ENCODE measurements around the gene RAMACL. TPM values are rescaled to one million over a fixed set of nuclear protein-coding genes. Genes with fewer than 3 reads are reported as not detected.
"Not testable (repeated sequence)": the region's sequence is repeated elsewhere in the genome, so short reads cannot be mapped to it uniquely, and the experiment has no call there.

The RAMACL gene
- polyA plus RNA-seq, 6 donors from 2014 or later, result 0.23 to 0.65 (median 0.52) TPM; not detected in 1

- H3K27me3 Mint-ChIP-seq, result no peaks in the 10 kb centered on the region
- ATAC-seq (ENCODE audit: low read depth in 2 of 2), result no peak
- peaks cover 4 to 6% (median 5%) of the 10 kb centered on the region in 3 donors for H3K4me1 Mint-ChIP-seq
- no peak for DNase-seq
- peaks cover 0 to 2% (median 0%) of the 10 kb centered on the region in 7 donors for H3K9me3 Mint-ChIP-seq
- H3K27ac Mint-ChIP-seq, result no peak overlapping the region
- H3K36me3 Mint-ChIP-seq, result no peaks in the 10 kb centered on the region
- peak overlapping the region in 1 of 8 donors; percentile 24 for H3K4me3 Mint-ChIP-seq
Measured at GRCh38 chr6:166546653-166547052, 39.8 kb downstream of the RAMACL start.

- ATAC-seq (ENCODE audit: low read depth in 2 of 2) (no peak), DNase-seq (no peak)
- H3K36me3 Mint-ChIP-seq, result no peaks in the 10 kb centered on the region
- peak overlapping the region in 1 of 6 donors; percentile 17 for H3K27ac Mint-ChIP-seq
- peaks cover 10 to 17% (median 16%) of the 10 kb centered on the region in 3 donors for H3K4me1 Mint-ChIP-seq
- H3K27me3 Mint-ChIP-seq, result no peaks in the 10 kb centered on the region
- peak overlapping the region in 1 of 8 donors; percentile 50 for H3K4me3 Mint-ChIP-seq
- peaks cover 0 to 2% (median 0%) of the 10 kb centered on the region in 7 donors for H3K9me3 Mint-ChIP-seq
Measured at GRCh38 chr6:166545156-166546034, 41.1 kb downstream of the RAMACL start.

GRCh38 chr6:166544296-166544605 lies 42.2 kb downstream of the RAMACL start:
- DNase-seq (no peak), ATAC-seq (ENCODE audit: low read depth in 2 of 2) (no peak)
- H3K9me3 Mint-ChIP-seq, result peaks cover 0 to 2% (median 0%) of the 10 kb centered on the region in 7 donors
- H3K36me3 Mint-ChIP-seq, result no peaks in the 10 kb centered on the region
- no peak overlapping the region for H3K4me3 Mint-ChIP-seq
- peaks cover 10 to 22% (median 16%) of the 10 kb centered on the region in 3 donors for H3K4me1 Mint-ChIP-seq
- H3K27ac Mint-ChIP-seq, result no peak overlapping the region
- H3K27me3 Mint-ChIP-seq, result no peaks in the 10 kb centered on the region

- H3K4me3 Mint-ChIP-seq, result no peak overlapping the region
- peaks cover 10 to 22% (median 16%) of the 10 kb centered on the region in 3 donors for H3K4me1 Mint-ChIP-seq
- no peak overlapping the region for H3K27ac Mint-ChIP-seq
- DNase-seq (no peak), ATAC-seq (ENCODE audit: low read depth in 2 of 2) (no peak)
- no peaks in the 10 kb centered on the region for H3K36me3 Mint-ChIP-seq
- H3K9me3 Mint-ChIP-seq, result peaks cover 0 to 2% (median 0%) of the 10 kb centered on the region in 7 donors
- no peaks in the 10 kb centered on the region for H3K27me3 Mint-ChIP-seq
Measured at GRCh38 chr6:166543603-166544295, 42.7 kb downstream of the RAMACL start.

- no peak for ATAC-seq (ENCODE audit: low read depth in 2 of 2)
- H3K4me1 Mint-ChIP-seq, result peaks cover 10 to 22% (median 16%) of the 10 kb centered on the region in 3 donors
- no peaks in the 10 kb centered on the region for H3K27me3 Mint-ChIP-seq
- no peak for DNase-seq
- peaks cover 0 to 2% (median 0%) of the 10 kb centered on the region in 7 donors for H3K9me3 Mint-ChIP-seq
- peak overlapping the region in 1 of 6 donors; percentile 48 for H3K27ac Mint-ChIP-seq
- H3K36me3 Mint-ChIP-seq, result no peaks in the 10 kb centered on the region
- H3K4me3 Mint-ChIP-seq, result no peak overlapping the region
Measured at GRCh38 chr6:166542580-166542912, 43.9 kb downstream of the RAMACL start.

- Mint-ChIP-seq H3K9me3 (peaks cover 0 to 2% (median 0%) of the 10 kb centered on the region in 7 donors), H3K4me1 (peaks cover 10 to 22% (median 16%) of the 10 kb centered on the region in 3 donors), H3K27me3 (no peaks in the 10 kb centered on the region), H3K4me3 (peak overlapping the region in 7 of 8 donors; percentile 23 to 73 (median 40)), H3K27ac (peak overlapping the region in 3 of 6 donors; percentile 77 to 91 (median 88)), H3K36me3 (no peaks in the 10 kb centered on the region)
- ATAC-seq (ENCODE audit: low read depth in 2 of 2) (peak; percentile 33), DNase-seq (no peak)
Measured at GRCh38 chr6:166541876-166542579, 44.5 kb downstream of the RAMACL start.

GRCh38 chr6:166541366-166541765 lies 45.1 kb downstream of the RAMACL start:
- DNase-seq (no peak), ATAC-seq (ENCODE audit: low read depth in 2 of 2) (peak in 1 of 2 donors; percentile 35)
- no peaks in the 10 kb centered on the region for H3K36me3 Mint-ChIP-seq
- H3K9me3 Mint-ChIP-seq, result peaks cover 0 to 2% (median 0%) of the 10 kb centered on the region in 7 donors
- peaks cover 10 to 22% (median 16%) of the 10 kb centered on the region in 3 donors for H3K4me1 Mint-ChIP-seq
- no peaks in the 10 kb centered on the region for H3K27me3 Mint-ChIP-seq
- H3K27ac Mint-ChIP-seq, result peak overlapping the region in 5 of 6 donors; percentile 77 to 91 (median 88)
- H3K4me3 Mint-ChIP-seq, result peak overlapping the region; percentile 40 to 81 (median 72)

GRCh38 chr6:166540631-166541331 lies 45.7 kb downstream of the RAMACL start:
- H3K27me3 Mint-ChIP-seq, result no peaks in the 10 kb centered on the region
- H3K9me3 Mint-ChIP-seq, result peaks cover 0 to 2% (median 0%) of the 10 kb centered on the region in 7 donors

GRCh38 chr6:166539543-166539942 lies 46.9 kb downstream of the RAMACL start:
- H3K36me3 Mint-ChIP-seq, result no peaks in the 10 kb centered on the region
- H3K4me3 Mint-ChIP-seq, result no peak overlapping the region
- DNase-seq (no peak), ATAC-seq (ENCODE audit: low read depth in 2 of 2) (no peak)
- peak overlapping the region in 1 of 6 donors; percentile 3 for H3K27ac Mint-ChIP-seq
- no peaks in the 10 kb centered on the region for H3K9me3 Mint-ChIP-seq
- no peaks in the 10 kb centered on the region for H3K27me3 Mint-ChIP-seq
- peaks cover 10 to 22% (median 16%) of the 10 kb centered on the region in 3 donors for H3K4me1 Mint-ChIP-seq

More at GRCh38 chr6:166540631-166541331, 45.7 kb downstream of the RAMACL start:
- peaks cover 10 to 22% (median 16%) of the 10 kb centered on the region in 3 donors for H3K4me1 Mint-ChIP-seq
- H3K36me3 Mint-ChIP-seq, result no peaks in the 10 kb centered on the region
- H3K4me3 Mint-ChIP-seq, result peak overlapping the region; percentile 13 to 81 (median 72)
- ATAC-seq (ENCODE audit: low read depth in 2 of 2), result peak; percentile 83 to 84
- H3K27ac Mint-ChIP-seq, result peak overlapping the region; percentile 10 to 91 (median 86)
- DNase-seq, result peak; percentile 23

- DNase-seq; H3K36me3 Mint-ChIP-seq; H3K9me3 Mint-ChIP-seq; H3K27me3 Mint-ChIP-seq; H3K4me3 Mint-ChIP-seq; ATAC-seq (ENCODE audit: low read depth in 2 of 2): not testable (repeated sequence)
- peak overlapping the region in 1 of 6 donors; percentile 44 for H3K27ac Mint-ChIP-seq
- H3K4me1 Mint-ChIP-seq, result peaks cover 10 to 22% (median 16%) of the 10 kb centered on the region in 3 donors
Measured at GRCh38 chr6:166539011-166539385, 47.5 kb downstream of the RAMACL start.

GRCh38 chr6:166538297-166539010 lies 48.0 kb downstream of the RAMACL start:
- Mint-ChIP-seq H3K9me3 (no peaks in the 10 kb centered on the region), H3K27ac (peak overlapping the region in 2 of 6 donors; percentile 72 to 76), H3K4me1 (peaks cover 10 to 22% (median 16%) of the 10 kb centered on the region in 3 donors), H3K36me3 (no peaks in the 10 kb centered on the region), H3K27me3 (no peaks in the 10 kb centered on the region), H3K4me3 (peak overlapping the region in 1 of 8 donors; percentile 59)
- no peak for ATAC-seq (ENCODE audit: low read depth in 2 of 2)
- no peak for DNase-seq
